ENCODE results near the gene THSD7B. TPM values are rescaled to one million over a fixed set of nuclear protein-coding genes. Genes with fewer than 3 reads are reported as not detected.

Gene THSD7B
- total and polyA plus RNA-seq, 10 of the 15 experiments (the other 5 are each of a cell fraction or from before 2014, with no cell fraction given): 0.03 to 0.56 (median 0.28) TPM

DNA sequence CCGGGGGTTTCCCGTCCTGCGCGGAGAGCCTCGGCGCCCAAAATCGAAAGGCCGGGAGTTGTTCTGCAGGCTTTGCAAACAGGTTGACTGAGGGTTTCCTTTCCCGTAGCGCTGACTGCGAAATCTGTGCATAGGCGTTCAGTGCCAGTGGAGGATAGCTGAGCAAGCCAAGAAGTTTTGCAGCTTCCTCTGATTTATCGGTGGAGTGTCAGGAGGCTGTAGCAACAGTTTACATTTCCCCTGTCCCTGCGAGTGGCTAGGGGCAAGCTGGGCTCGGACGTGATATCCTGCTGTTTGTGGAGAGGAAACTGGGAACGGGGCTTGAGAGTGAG is 694 bp downstream of the THSD7B start (continued):
- TF ChIP-seq, protein P1, sequence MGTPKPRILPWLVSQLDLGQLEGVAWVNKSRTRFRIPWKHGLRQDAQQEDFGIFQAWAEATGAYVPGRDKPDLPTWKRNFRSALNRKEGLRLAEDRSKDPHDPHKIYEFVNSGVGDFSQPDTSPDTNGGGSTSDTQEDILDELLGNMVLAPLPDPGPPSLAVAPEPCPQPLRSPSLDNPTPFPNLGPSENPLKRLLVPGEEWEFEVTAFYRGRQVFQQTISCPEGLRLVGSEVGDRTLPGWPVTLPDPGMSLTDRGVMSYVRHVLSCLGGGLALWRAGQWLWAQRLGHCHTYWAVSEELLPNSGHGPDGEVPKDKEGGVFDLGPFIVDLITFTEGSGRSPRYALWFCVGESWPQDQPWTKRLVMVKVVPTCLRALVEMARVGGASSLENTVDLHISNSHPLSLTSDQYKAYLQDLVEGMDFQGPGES (IDR thresholded peaks at IDR 0.05): no peak
- TF ChIP-seq KLF5 (IDR thresholded peaks at IDR 0.05; ENCODE audit: partially characterized antibody): no peak
- no peak for TF ChIP-seq SIX5 (IDR thresholded peaks at IDR 0.05; ENCODE audit: low read depth, low read length, severe bottlenecking)
- no peak for TF ChIP-seq MXI1 (IDR thresholded peaks at IDR 0.05; ENCODE audit: low read depth, low read length)

DNA sequence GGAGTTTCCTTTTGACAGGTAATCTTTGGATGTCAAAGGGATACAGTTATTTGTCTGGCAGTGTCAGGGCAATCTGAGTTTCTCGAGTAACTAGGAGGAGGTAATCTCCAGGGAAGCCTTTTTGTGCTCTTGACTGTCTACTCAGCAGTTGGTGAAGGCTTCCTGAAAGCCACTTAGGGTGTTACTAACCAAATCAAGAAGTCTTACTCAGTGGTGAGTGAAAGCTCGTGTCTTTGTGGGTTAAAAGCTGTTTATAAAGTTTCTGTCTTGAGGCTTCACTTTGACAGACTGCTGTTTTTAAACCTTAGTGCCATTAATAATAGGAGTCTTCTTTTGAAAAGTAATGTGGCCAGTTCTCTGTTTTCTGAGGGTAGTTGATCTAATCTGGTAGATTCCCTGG is 1.7 kb downstream of the THSD7B start:
- Histone ChIP-seq H2AFZ (ENCODE audit: control insufficient read depth, low read depth, low read length) (no peak overlapping the region), H3K79me2 (ENCODE audit: control insufficient read depth, insufficient read depth, low read length) (no peaks in the 10 kb centered on the region), H3K4me3 (no peak overlapping the region), H3K4me1 (ENCODE audit: control insufficient read depth, insufficient read depth, low read length) (no peaks in the 10 kb centered on the region), H3K4me2 (ENCODE audit: control insufficient read depth, insufficient read depth) (no peak overlapping the region), H3K36me3 (ENCODE audit: control insufficient read depth in 2 of 2, insufficient read depth in 2 of 2, low read length in 1 of 2) (no peaks in the 10 kb centered on the region), H3K9ac (ENCODE audit: control insufficient read depth, insufficient read depth, low read length) (no peak overlapping the region), H4K20me1 (ENCODE audit: control insufficient read depth, insufficient read depth) (no peaks in the 10 kb centered on the region), H3K27ac (ENCODE audit: control insufficient read depth, insufficient read depth) (no peak overlapping the region), H3K9me3 (replicated peaks; ENCODE audit: control insufficient read depth, insufficient read depth, low read length) (no peaks in the 10 kb centered on the region), H3K27me3 (replicated peaks in 1 of 2; ENCODE audit: control insufficient read depth in 2 of 2, insufficient read depth in 2 of 2, low read length in 1 of 2) (peaks cover 9 to 18% of the 10 kb centered on the region in 2 experiments)
- 3% methylated on average over 2 of the region's 2 CpGs for WGBS (ENCODE audit: insufficient coverage, insufficient replicate concordance, low lambda C conversion rate, missing lambda C conversion rate)
- BruUV-seq (replicated peaks): no TSS peak
- RAD21 ChIA-PET (ENCODE audit: unreplicated experiment): no interaction called here
- FAIRE-seq (no peak), DNase-seq (ENCODE audit: low read depth, low spot score) (no peak), ATAC-seq (no peak)
- POLR2A ChIA-PET: no interaction called here
- CTCF ChIA-PET: no interaction called here
- no peak for TF ChIP-seq SIN3A (IDR thresholded peaks at IDR 0.05; ENCODE audit: low read depth, low read length)
- no peak for TF ChIP-seq ZNF207 (IDR thresholded peaks at IDR 0.05; ENCODE audit: borderline replicate concordance)
- TF ChIP-seq, protein P2, sequence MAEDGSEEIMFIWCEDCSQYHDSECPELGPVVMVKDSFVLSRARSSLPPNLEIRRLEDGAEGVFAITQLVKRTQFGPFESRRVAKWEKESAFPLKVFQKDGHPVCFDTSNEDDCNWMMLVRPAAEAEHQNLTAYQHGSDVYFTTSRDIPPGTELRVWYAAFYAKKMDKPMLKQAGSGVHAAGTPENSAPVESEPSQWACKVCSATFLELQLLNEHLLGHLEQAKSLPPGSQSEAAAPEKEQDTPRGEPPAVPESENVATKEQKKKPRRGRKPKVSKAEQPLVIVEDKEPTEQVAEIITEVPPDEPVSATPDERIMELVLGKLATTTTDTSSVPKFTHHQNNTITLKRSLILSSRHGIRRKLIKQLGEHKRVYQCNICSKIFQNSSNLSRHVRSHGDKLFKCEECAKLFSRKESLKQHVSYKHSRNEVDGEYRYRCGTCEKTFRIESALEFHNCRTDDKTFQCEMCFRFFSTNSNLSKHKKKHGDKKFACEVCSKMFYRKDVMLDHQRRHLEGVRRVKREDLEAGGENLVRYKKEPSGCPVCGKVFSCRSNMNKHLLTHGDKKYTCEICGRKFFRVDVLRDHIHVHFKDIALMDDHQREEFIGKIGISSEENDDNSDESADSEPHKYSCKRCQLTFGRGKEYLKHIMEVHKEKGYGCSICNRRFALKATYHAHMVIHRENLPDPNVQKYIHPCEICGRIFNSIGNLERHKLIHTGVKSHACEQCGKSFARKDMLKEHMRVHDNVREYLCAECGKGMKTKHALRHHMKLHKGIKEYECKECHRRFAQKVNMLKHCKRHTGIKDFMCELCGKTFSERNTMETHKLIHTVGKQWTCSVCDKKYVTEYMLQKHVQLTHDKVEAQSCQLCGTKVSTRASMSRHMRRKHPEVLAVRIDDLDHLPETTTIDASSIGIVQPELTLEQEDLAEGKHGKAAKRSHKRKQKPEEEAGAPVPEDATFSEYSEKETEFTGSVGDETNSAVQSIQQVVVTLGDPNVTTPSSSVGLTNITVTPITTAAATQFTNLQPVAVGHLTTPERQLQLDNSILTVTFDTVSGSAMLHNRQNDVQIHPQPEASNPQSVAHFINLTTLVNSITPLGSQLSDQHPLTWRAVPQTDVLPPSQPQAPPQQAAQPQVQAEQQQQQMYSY (CRISPR knock-in tag; IDR thresholded peaks at IDR 0.05): no peak
- no peak for TF ChIP-seq CREM (IDR thresholded peaks at IDR 0.05; ENCODE audit: low read depth)
- no peak for TF ChIP-seq TCF7 (IDR thresholded peaks at IDR 0.05; ENCODE audit: borderline replicate concordance)
- TF ChIP-seq ZNF592 (IDR thresholded peaks at IDR 0.05): no peak
- TF ChIP-seq HCFC1 (IDR thresholded peaks at IDR 0.05; ENCODE audit: low read length): no peak
- SMC1A ChIA-PET (ENCODE audit: uncharacterized antibody, unreplicated experiment): interaction anchor here (0.8 kb wide), 1 partner anchor 11 kb away, joined by 3 read pairs; no protein-coding TSS in a partner anchor
- in situ Hi-C loops (cut with MboI): no loop called here
- intact Hi-C loops (cut with micrococcal nuclease; ENCODE audit: unreplicated experiment): no loop called here
